ENCODE measurements around the gene ACTR1B.
A peak's percentile ranks its signal among the peaks of the same experiment; 100 is the strongest.
"Not testable (repeated sequence)": the region's sequence is repeated elsewhere in the genome, so short reads cannot be mapped to it uniquely, and the experiment has no call there.

The ACTR1B gene

GRCh38 chr2:97663962-97664635 lies at the start of gene ACTR1B:
Gene ACTR1B (minus strand): TSS chr2:97664044. CDS start chr2:97663890, 154 bp downstream.
- peak; percentile 98 for DNase-seq (ENCODE audit: low read depth)

- DNase-seq (ENCODE audit: low read depth): no peak
Observed at GRCh38 chr2:97712693-97713295, 49.0 kb upstream of the ACTR1B start.

- DNase-seq (ENCODE audit: low read depth): not testable (repeated sequence)
Observed at GRCh38 chr2:97712175-97712574, 48.3 kb upstream of the ACTR1B start.

- no peak for DNase-seq (ENCODE audit: low read depth)
Observed at GRCh38 chr2:97711394-97711711, 47.5 kb upstream of the ACTR1B start.

GRCh38 chr2:97708608-97709007 lies 44.8 kb upstream of the ACTR1B start:
- no peak for DNase-seq (ENCODE audit: low read depth)

- no peak for DNase-seq (ENCODE audit: low read depth)
Observed at GRCh38 chr2:97708048-97708380, 44.2 kb upstream of the ACTR1B start.

- DNase-seq (ENCODE audit: low read depth): no peak
Observed at GRCh38 chr2:97707362-97708047, 43.7 kb upstream of the ACTR1B start.

GRCh38 chr2:97706708-97707345 lies 43.0 kb upstream of the ACTR1B start:
- no peak for DNase-seq (ENCODE audit: low read depth)

- DNase-seq (ENCODE audit: low read depth): no peak
Observed at GRCh38 chr2:97706112-97706511, 42.3 kb upstream of the ACTR1B start.

- DNase-seq (ENCODE audit: low read depth): no peak
Observed at GRCh38 chr2:97704989-97705388, 41.1 kb upstream of the ACTR1B start.

- no peak for DNase-seq (ENCODE audit: low read depth)
Observed at GRCh38 chr2:97703741-97704140, 39.9 kb upstream of the ACTR1B start.

GRCh38 chr2:97702731-97703470 lies 39.1 kb upstream of the ACTR1B start:
- no peak for DNase-seq (ENCODE audit: low read depth)

- DNase-seq (ENCODE audit: low read depth): no peak
Observed at GRCh38 chr2:97701851-97702465, 38.1 kb upstream of the ACTR1B start.

GRCh38 chr2:97701186-97701585 lies 37.3 kb upstream of the ACTR1B start:
- DNase-seq (ENCODE audit: low read depth): no peak

GRCh38 chr2:97699765-97700444 lies 36.1 kb upstream of the ACTR1B start:
- DNase-seq (ENCODE audit: low read depth): peak; percentile 59

- DNase-seq (ENCODE audit: low read depth): no peak
Observed at GRCh38 chr2:97698530-97698929, 34.7 kb upstream of the ACTR1B start.

- peak; percentile 86 for DNase-seq (ENCODE audit: low read depth)
Observed at GRCh38 chr2:97697252-97698235, 33.7 kb upstream of the ACTR1B start.

- no peak for DNase-seq (ENCODE audit: low read depth)
Observed at GRCh38 chr2:97695744-97696143, 31.9 kb upstream of the ACTR1B start.

- DNase-seq (ENCODE audit: low read depth): no peak
Observed at GRCh38 chr2:97693476-97693875, 29.6 kb upstream of the ACTR1B start.

GRCh38 chr2:97691166-97691565 lies 27.3 kb upstream of the ACTR1B start:
- no peak for DNase-seq (ENCODE audit: low read depth)
